Measurements from ENCODE around the gene SPECC1. TPM values are rescaled to one million over a fixed set of nuclear protein-coding genes. Genes with fewer than 3 reads are reported as not detected.
"Not testable (repeated sequence)": the region's sequence is repeated elsewhere in the genome, so short reads cannot be mapped to it uniquely, and the experiment has no call there.

Gene SPECC1
- total RNA-seq, 1 donor from 2014 or later, result 26.9 TPM

GRCh38 chr17:20236578-20237227, 227.5 kb downstream of the SPECC1 start:
- H3K9me3 ChIP-seq, result no peaks in the 10 kb centered on the region
- intact Hi-C loops (cut with DNase I), result no loop called here
- TF ChIP-seq CTCF (IDR thresholded peaks at IDR 0.05), result no peak
- ATAC-seq (no peak), DNase-seq (no peak)
- no peaks in the 10 kb centered on the region for H3K4me1 ChIP-seq
- no peak overlapping the region for H3K27ac ChIP-seq
- no peak overlapping the region for H3K4me3 ChIP-seq
- H3K27me3 ChIP-seq (ENCODE audit: low read depth), result no peaks in the 10 kb centered on the region
- peaks cover 29% of the 10 kb centered on the region for H3K36me3 ChIP-seq

- intact Hi-C loops (cut with DNase I); H3K27me3 ChIP-seq (ENCODE audit: low read depth); DNase-seq: not testable (repeated sequence)
Measured at GRCh38 chr17:20239776-20240175, 230.6 kb downstream of the SPECC1 start.

GRCh38 chr17:20241855-20242254, 232.7 kb downstream of the SPECC1 start:
- DNase-seq (no peak), ATAC-seq (no peak)
- H3K27ac ChIP-seq, result no peak overlapping the region
- TF ChIP-seq CTCF (IDR thresholded peaks at IDR 0.05), result no peak
- H3K9me3 ChIP-seq, result no peaks in the 10 kb centered on the region
- peaks cover 3% of the 10 kb centered on the region for H3K36me3 ChIP-seq
- H3K4me1 ChIP-seq, result no peaks in the 10 kb centered on the region
- no peaks in the 10 kb centered on the region for H3K27me3 ChIP-seq (ENCODE audit: low read depth)
- H3K4me3 ChIP-seq, result no peak overlapping the region
- intact Hi-C loops (cut with DNase I), result no loop called here

More at GRCh38 chr17:20239776-20240175, 230.6 kb downstream of the SPECC1 start:
- H3K27ac ChIP-seq, H3K9me3 ChIP-seq, H3K4me1 ChIP-seq, ATAC-seq, H3K36me3 ChIP-seq, H3K4me3 ChIP-seq: not testable (repeated sequence)

GRCh38 chr17:20242271-20242670, 233.1 kb downstream of the SPECC1 start:
- intact Hi-C loops (cut with DNase I), result no loop called here
- DNase-seq, result no peak
- Histone ChIP-seq H3K4me1 (no peaks in the 10 kb centered on the region), H3K27ac (no peak overlapping the region), H3K9me3 (no peaks in the 10 kb centered on the region), H3K27me3 (ENCODE audit: low read depth) (no peaks in the 10 kb centered on the region), H3K4me3 (no peak overlapping the region), H3K36me3 (peaks cover 8% of the 10 kb centered on the region)
- no peak for ATAC-seq
- TF ChIP-seq CTCF (IDR thresholded peaks at IDR 0.05), result no peak

GRCh38 chr17:20243524-20243923, 234.4 kb downstream of the SPECC1 start:
- DNase-seq, result no peak
- ATAC-seq, result no peak
- Histone ChIP-seq H3K36me3 (peaks cover 8% of the 10 kb centered on the region), H3K4me1 (no peaks in the 10 kb centered on the region), H3K9me3 (no peaks in the 10 kb centered on the region), H3K27me3 (ENCODE audit: low read depth) (no peaks in the 10 kb centered on the region), H3K4me3 (no peak overlapping the region), H3K27ac (no peak overlapping the region)
- intact Hi-C loops (cut with DNase I), result no loop called here
- TF ChIP-seq CTCF (IDR thresholded peaks at IDR 0.05), result no peak

DNA sequence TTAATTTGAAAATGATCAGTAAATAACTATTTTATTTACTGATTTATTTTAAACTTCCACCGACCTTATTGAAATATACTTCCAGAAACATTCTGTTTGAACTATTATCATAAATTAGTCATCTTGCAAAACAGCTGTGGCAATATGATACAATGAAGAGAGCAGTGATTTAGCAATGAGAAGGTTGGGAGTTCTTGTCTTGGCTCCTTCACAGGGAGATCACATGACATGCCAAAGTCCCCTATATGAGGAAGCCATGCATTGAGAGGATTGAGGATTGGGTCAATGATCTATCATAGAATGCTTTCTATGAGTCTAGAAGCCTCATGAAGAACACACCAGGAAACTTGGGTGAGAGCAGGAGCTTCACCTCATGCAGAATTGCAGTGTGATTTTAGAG, 235.5 kb downstream of the SPECC1 start:
- Histone ChIP-seq H3K27ac (no peak overlapping the region), H3K9me3 (no peaks in the 10 kb centered on the region), H3K36me3 (peaks cover 8% of the 10 kb centered on the region), H3K27me3 (ENCODE audit: low read depth) (no peaks in the 10 kb centered on the region), H3K4me1 (no peaks in the 10 kb centered on the region), H3K4me3 (no peak overlapping the region)
- DNase-seq (no peak), ATAC-seq (no peak)
- intact Hi-C loops (cut with DNase I), result no loop called here
- TF ChIP-seq CTCF (IDR thresholded peaks at IDR 0.05), result no peak

All from lower lobe of right lung (tissue), 2 donors.